ENCODE data around the gene TIRAP. TPM values are rescaled to one million over a fixed set of nuclear protein-coding genes. Genes with fewer than 3 reads are reported as not detected.

TIRAP gene
- total RNA-seq, 3 donors from 2014 or later: 18.5 to 24.8 (median 21.5) TPM

- H3K36me3 ChIP-seq (ENCODE audit: low read depth): no peaks in the 10 kb centered on the region
- intact Hi-C loops (cut with DNase I, micrococcal nuclease): no loop called here
- TF ChIP-seq CTCF (IDR thresholded peaks at IDR 0.05): no peak
- H3K4me1 ChIP-seq (ENCODE audit: low read depth): no peaks in the 10 kb centered on the region
- DNase-seq (peak in 1 of 3 donors; percentile 52), ATAC-seq (no peak)
- H3K4me3 ChIP-seq: no peak overlapping the region
- H3K9me3 ChIP-seq: no peaks in the 10 kb centered on the region
Measured at GRCh38 chr11:126339863-126340434, 57.1 kb downstream of the TIRAP start.

GRCh38 chr11:126340960-126341606 is 58.2 kb downstream of the TIRAP start:
- no peaks in the 10 kb centered on the region for H3K4me1 ChIP-seq (ENCODE audit: low read depth)
- DNase-seq (peak in 2 of 3 donors; percentile 4 to 19), ATAC-seq (no peak)
- intact Hi-C loops (cut with DNase I, micrococcal nuclease): no loop called here
- H3K4me3 ChIP-seq: no peak overlapping the region
- H3K9me3 ChIP-seq: no peaks in the 10 kb centered on the region
- H3K36me3 ChIP-seq (ENCODE audit: low read depth): no peaks in the 10 kb centered on the region
- no peak for TF ChIP-seq CTCF (IDR thresholded peaks at IDR 0.05)

GRCh38 chr11:126341760-126342161 is 58.9 kb downstream of the TIRAP start:
- no peak for ATAC-seq
- Histone ChIP-seq H3K36me3 (ENCODE audit: low read depth) (no peaks in the 10 kb centered on the region), H3K4me1 (ENCODE audit: low read depth) (no peaks in the 10 kb centered on the region), H3K9me3 (no peaks in the 10 kb centered on the region), H3K4me3 (no peak overlapping the region)
- intact Hi-C loops (cut with DNase I, micrococcal nuclease): no loop called here
- DNase-seq: peak in 1 of 3 donors; percentile 27
- TF ChIP-seq CTCF (IDR thresholded peaks at IDR 0.05): no peak

- no peaks in the 10 kb centered on the region for H3K4me1 ChIP-seq (ENCODE audit: low read depth)
- no peak for TF ChIP-seq CTCF (IDR thresholded peaks at IDR 0.05)
- DNase-seq: peak in 2 of 3 donors; percentile 4 to 31
- ATAC-seq: no peak
- H3K9me3 ChIP-seq: no peaks in the 10 kb centered on the region
- intact Hi-C loops (cut with DNase I, micrococcal nuclease): no loop called here
- H3K4me3 ChIP-seq: no peak overlapping the region
- H3K36me3 ChIP-seq (ENCODE audit: low read depth): no peaks in the 10 kb centered on the region
Measured at GRCh38 chr11:126343051-126343450, 60.2 kb downstream of the TIRAP start.

Other genes starting within 250 kb of the TIRAP start
- gene CDON, start 220.2 kb upstream of the TIRAP start, total RNA-seq: 10 to 100 TPM in 1 of 3 donors, 1 to 10 TPM in 2; 3.8 to 91.6 (median 6.6) TPM
- gene RPUSD4, start 71.4 kb upstream of the TIRAP start, total RNA-seq: 10 to 100 TPM; 17.0 to 23.4 (median 23.0) TPM
- gene FAM118B, start 71.3 kb upstream of the TIRAP start, total RNA-seq: 10 to 100 TPM; 35.4 to 62.5 (median 48.5) TPM
- gene SRPRA, start 14.2 kb upstream of the TIRAP start, total RNA-seq: 10 to 100 TPM; 73.8 to 88.1 (median 79.2) TPM
- gene FOXRED1, start 13.9 kb upstream of the TIRAP start, total RNA-seq: 10 to 100 TPM; 24.3 to 36.9 (median 31.4) TPM
- 10 to 100 TPM in 2 of 3 donors, 1 to 10 TPM in 1; 10.0 to 21.3 (median 14.8) TPM for gene DCPS, start 21.0 kb downstream of the TIRAP start, total RNA-seq
- gene ST3GAL4, start 72.6 kb downstream of the TIRAP start, total RNA-seq: 100 to 1,000 TPM in 2 of 3 donors, 10 to 100 TPM in 1; 94.7 to 460 (median 217) TPM

Measured in mucosa of descending colon (tissue), 3 donors.